GM18507 (cell line): ENCODE results near the gene BDH1.
A peak's percentile ranks its signal among the peaks of the same experiment; 100 is the strongest.

Source experiments
- DNase-seq: peaks from one replicate; pipeline ENCODE4 v3.0.0; 2011; ENCODE audit warnings: low read depth; ENCODE audit not compliant: insufficient read length; ENCODE audit errors: extremely low spot score
- FAIRE-seq: peaks from 2 replicates; lab custom pipeline; 2011; peaks lifted over from hg19 to GRCh38; lab: Jason Lieb, UNC

BDH1 gene

GRCh38 chr3:197508924-197509775 lies 46.6 kb downstream of the BDH1 start:
- DNase-seq (no peak), FAIRE-seq (no peak)

GRCh38 chr3:197508461-197508860 lies 47.3 kb downstream of the BDH1 start:
- DNase-seq, result no peak
- FAIRE-seq, result no peak

- no peak for FAIRE-seq
- DNase-seq, result no peak
Observed at GRCh38 chr3:197508051-197508451, 47.7 kb downstream of the BDH1 start.

- DNase-seq (no peak), FAIRE-seq (no peak)
Observed at GRCh38 chr3:197507541-197507940, 48.2 kb downstream of the BDH1 start.

GRCh38 chr3:197507081-197507480 lies 48.7 kb downstream of the BDH1 start:
- no peak for DNase-seq
- FAIRE-seq, result no peak

GRCh38 chr3:197505796-197506548 lies 49.8 kb downstream of the BDH1 start:
- DNase-seq (no peak), FAIRE-seq (no peak)

- DNase-seq, result no peak
- no peak for FAIRE-seq
Observed at GRCh38 chr3:197504641-197505121, 51.1 kb downstream of the BDH1 start.

- no peak for FAIRE-seq
- DNase-seq, result no peak
Observed at GRCh38 chr3:197504229-197504628, 51.5 kb downstream of the BDH1 start.

GRCh38 chr3:197503652-197504051 lies 52.1 kb downstream of the BDH1 start:
- DNase-seq (no peak), FAIRE-seq (no peak)

- peak; percentile 65 for DNase-seq
- FAIRE-seq, result peak; percentile 91
Observed at GRCh38 chr3:197501879-197502620, 53.7 kb downstream of the BDH1 start.

GRCh38 chr3:197501496-197501878 lies 54.3 kb downstream of the BDH1 start:
- DNase-seq (no peak), FAIRE-seq (no peak)

- no peak for FAIRE-seq
- DNase-seq, result no peak
Observed at GRCh38 chr3:197500812-197501211, 55.0 kb downstream of the BDH1 start.

- no peak for FAIRE-seq
- DNase-seq, result no peak
Observed at GRCh38 chr3:197499427-197499826, 56.3 kb downstream of the BDH1 start.

GRCh38 chr3:197498499-197499241 lies 57.1 kb downstream of the BDH1 start:
- DNase-seq (no peak), FAIRE-seq (no peak)

- DNase-seq, result no peak
- FAIRE-seq, result no peak
Observed at GRCh38 chr3:197496746-197497125, 59.0 kb downstream of the BDH1 start.

GRCh38 chr3:197495999-197496745 lies 59.6 kb downstream of the BDH1 start:
- no peak for DNase-seq
- FAIRE-seq, result no peak

GRCh38 chr3:197495499-197495898 lies 60.3 kb downstream of the BDH1 start:
- peak; percentile 28 for DNase-seq
- FAIRE-seq, result peak; percentile 71

- DNase-seq, result no peak
- FAIRE-seq, result peak; percentile 48
Observed at GRCh38 chr3:197495059-197495455, 60.7 kb downstream of the BDH1 start.
